Brain microvascular endothelial cell (primary cell): ENCODE measurements around the gene AADAT.
A peak's percentile ranks its signal among the peaks of the same experiment; 100 is the strongest.

ENCODE experiments used
- DNase-seq: peaks from one replicate; pipeline ENCODE4 v3.0.0-alpha.2; 2020
- H3K27ac ChIP-seq: fragments of 250-450 bp; sonication (Bioruptor Pico); 2 replicates; pipeline ENCODE4 v1.5.1; 2020; ENCODE audit warnings: mild to moderate bottlenecking, moderate library complexity
- H3K27me3 ChIP-seq: fragments of 250-450 bp; sonication (Bioruptor Pico); replicated peaks from 2 replicates; pipeline ENCODE4 v1.5.1; 2020; ENCODE audit warnings: mild to moderate bottlenecking
- H3K36me3 ChIP-seq: fragments of 250-450 bp; sonication (Bioruptor Pico); replicated peaks from 2 replicates; pipeline ENCODE4 v1.5.1; 2020; ENCODE audit warnings: mild to moderate bottlenecking
- H3K4me3 ChIP-seq: 2 replicates; pipeline ENCODE4 v1.5.1; 2011; ENCODE audit warnings: low read depth, mild to moderate bottlenecking, control low read depth, low read length, moderate library complexity
- CTCF ChIP-seq: IDR thresholded peaks from 2 replicates; pipeline ENCODE4 v1.5.1; 2011; ENCODE audit warnings: low read depth, mild to moderate bottlenecking, moderate library complexity, low read length, control low read depth, inconsistent platforms; ENCODE audit errors: missing control alignments
- in situ Hi-C: cut with HindIII; loops from 2 replicates; pipeline ENCODE4 v1.10.0; 2017; ENCODE audit warnings: low sequenced_read_pairs, low pct_ligation_motif_present

The AADAT gene

GRCh38 chr4:170097681-170098080 is 7.9 kb upstream of the AADAT start:
- no peak overlapping the region for H3K4me3 ChIP-seq
- in situ Hi-C loops: no loop called here
- H3K27ac ChIP-seq: no peak overlapping the region
- TF ChIP-seq CTCF: no peak
- H3K27me3 ChIP-seq: no peaks in the 10 kb centered on the region
- no peaks in the 10 kb centered on the region for H3K36me3 ChIP-seq
- no peak for DNase-seq

- in situ Hi-C loops: no loop called here
- no peak for TF ChIP-seq CTCF
- no peak overlapping the region for H3K4me3 ChIP-seq
- no peaks in the 10 kb centered on the region for H3K36me3 ChIP-seq
- H3K27ac ChIP-seq: no peak overlapping the region
- no peak for DNase-seq
- H3K27me3 ChIP-seq: no peaks in the 10 kb centered on the region
Observed at GRCh38 chr4:170093973-170094535, 4.3 kb upstream of the AADAT start.

GRCh38 chr4:170091069-170091696 is 1.4 kb upstream of the AADAT start:
- Histone ChIP-seq H3K27ac (no peak overlapping the region), H3K4me3 (no peak overlapping the region), H3K36me3 (no peaks in the 10 kb centered on the region), H3K27me3 (no peaks in the 10 kb centered on the region)
- no peak for TF ChIP-seq CTCF
- DNase-seq: no peak
- in situ Hi-C loops: no loop called here

GRCh38 chr4:170090352-170091052 is 746 bp upstream of the AADAT start:
- in situ Hi-C loops: no loop called here
- peak overlapping the region; percentile 82 for H3K4me3 ChIP-seq

GRCh38 chr4:170089274-170089667 is 485 bp downstream of the AADAT start:
- DNase-seq: peak; percentile 36
- in situ Hi-C loops: no loop called here
- Histone ChIP-seq H3K36me3 (no peaks in the 10 kb centered on the region), H3K27me3 (no peaks in the 10 kb centered on the region), H3K4me3 (peak overlapping the region; percentile 82), H3K27ac (peak overlapping the region; percentile 2)
- TF ChIP-seq CTCF: peak; percentile 36

More at GRCh38 chr4:170090352-170091052, 746 bp upstream of the AADAT start:
- Histone ChIP-seq H3K27me3 (no peaks in the 10 kb centered on the region), H3K36me3 (no peaks in the 10 kb centered on the region), H3K27ac (no peak overlapping the region)
- TF ChIP-seq CTCF: no peak
- DNase-seq: no peak
